ENCODE data around the gene DPCD. TPM values are rescaled to one million over a fixed set of nuclear protein-coding genes. Genes with fewer than 3 reads are reported as not detected.

Gene DPCD
- total and polyA plus RNA-seq, 3 donors from 2014 or later, result 70.9 to 267 (median 87.6) TPM

DNA sequence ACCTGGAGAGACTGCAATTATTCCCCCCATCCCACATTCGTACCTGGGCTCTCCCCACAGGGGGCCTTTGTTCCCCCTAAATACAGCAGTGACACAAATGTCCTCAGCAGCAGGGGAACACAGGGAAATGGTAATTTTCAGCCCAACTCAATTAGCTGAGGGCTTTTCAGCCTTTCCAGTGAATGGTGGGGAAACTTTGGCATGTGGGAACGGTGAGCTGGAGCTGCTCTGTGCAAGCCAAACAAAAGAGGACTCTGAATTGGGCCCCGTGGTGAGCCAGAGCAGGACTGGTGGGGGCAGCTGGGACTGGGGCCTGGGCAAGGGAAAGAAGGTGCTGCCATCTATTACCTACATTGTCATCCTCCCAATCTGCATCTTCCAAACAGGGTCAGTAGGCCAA, 55.9 kb downstream of the DPCD start:
- Histone ChIP-seq H3K4me3 (no peak overlapping the region), H3K9me3 (no peaks in the 10 kb centered on the region), H3K4me1 (no peaks in the 10 kb centered on the region), H3K36me3 (ENCODE audit: low read depth, missing control alignments) (no peaks in the 10 kb centered on the region), H3K27ac (no peak overlapping the region), H3K27me3 (no peaks in the 10 kb centered on the region)
- WGBS, 2 donors, result 71 to 79% methylated on average over 3 of the region's 3 CpGs
- TF ChIP-seq POLR2A (IDR thresholded peaks at IDR 0.05), result no peak
- no peak for TF ChIP-seq CTCF (IDR thresholded peaks at IDR 0.05)
- no peak for DNase-seq
- intact Hi-C loops (cut with DNase I; ENCODE audit: low total_unique reads), result no loop called here

DNA sequence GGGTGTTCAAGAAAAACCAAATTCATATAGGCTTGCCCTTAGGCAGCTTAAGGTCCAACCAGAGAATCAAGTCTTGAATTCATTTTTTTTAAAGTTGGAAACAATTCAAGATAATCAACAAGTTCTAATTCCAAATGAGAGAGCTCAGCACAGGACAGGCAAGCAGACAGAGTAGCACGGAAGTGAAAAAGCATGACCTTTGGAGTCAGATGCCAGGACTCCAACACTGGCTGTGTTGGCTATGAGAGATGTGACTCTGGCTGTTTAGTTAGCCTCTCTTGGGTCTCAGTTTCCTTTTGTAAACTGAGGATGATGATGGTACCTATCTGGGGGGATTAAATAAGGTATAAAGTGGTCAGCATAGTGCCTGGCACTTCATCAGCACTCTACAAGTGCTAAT, 57.5 kb downstream of the DPCD start:
- Histone ChIP-seq H3K4me1 (no peaks in the 10 kb centered on the region), H3K4me3 (no peak overlapping the region), H3K27ac (no peak overlapping the region), H3K27me3 (no peaks in the 10 kb centered on the region), H3K9me3 (no peaks in the 10 kb centered on the region), H3K36me3 (ENCODE audit: low read depth, missing control alignments) (no peaks in the 10 kb centered on the region)
- no peak for TF ChIP-seq CTCF (IDR thresholded peaks at IDR 0.05)
- TF ChIP-seq POLR2A (IDR thresholded peaks at IDR 0.05), result no peak
- no peak for DNase-seq
- intact Hi-C loops (cut with DNase I; ENCODE audit: low total_unique reads), result no loop called here
- 68 to 75% methylated on average over 1 of the region's 1 CpG for WGBS, 2 donors

GRCh38 chr10:101646364-101646763, 58.2 kb downstream of the DPCD start:
- H3K9me3 ChIP-seq, result no peaks in the 10 kb centered on the region
- no peak overlapping the region for H3K4me3 ChIP-seq
- no peak for TF ChIP-seq POLR2A (IDR thresholded peaks at IDR 0.05)
- TF ChIP-seq CTCF (IDR thresholded peaks at IDR 0.05), result no peak
- no peaks in the 10 kb centered on the region for H3K27me3 ChIP-seq
- no peak overlapping the region for H3K27ac ChIP-seq
- no peaks in the 10 kb centered on the region for H3K36me3 ChIP-seq (ENCODE audit: low read depth, missing control alignments)
- H3K4me1 ChIP-seq, result no peaks in the 10 kb centered on the region
- DNase-seq, result peak; percentile 50
- intact Hi-C loops (cut with DNase I; ENCODE audit: low total_unique reads), result no loop called here
- WGBS, 2 donors, result 41 to 55% methylated on average over 6 of the region's 6 CpGs

- Histone ChIP-seq H3K27me3 (no peaks in the 10 kb centered on the region), H3K4me1 (no peaks in the 10 kb centered on the region), H3K9me3 (no peaks in the 10 kb centered on the region), H3K4me3 (no peak overlapping the region), H3K36me3 (ENCODE audit: low read depth, missing control alignments) (no peaks in the 10 kb centered on the region), H3K27ac (no peak overlapping the region)
- intact Hi-C loops (cut with DNase I; ENCODE audit: low total_unique reads), result no loop called here
- 83 to 95% methylated on average over 2 of the region's 2 CpGs for WGBS, 2 donors
- DNase-seq, result no peak
- no peak for TF ChIP-seq CTCF (IDR thresholded peaks at IDR 0.05)
- TF ChIP-seq POLR2A (IDR thresholded peaks at IDR 0.05), result no peak
Measured at GRCh38 chr10:101647255-101647654, 59.1 kb downstream of the DPCD start.

DNA sequence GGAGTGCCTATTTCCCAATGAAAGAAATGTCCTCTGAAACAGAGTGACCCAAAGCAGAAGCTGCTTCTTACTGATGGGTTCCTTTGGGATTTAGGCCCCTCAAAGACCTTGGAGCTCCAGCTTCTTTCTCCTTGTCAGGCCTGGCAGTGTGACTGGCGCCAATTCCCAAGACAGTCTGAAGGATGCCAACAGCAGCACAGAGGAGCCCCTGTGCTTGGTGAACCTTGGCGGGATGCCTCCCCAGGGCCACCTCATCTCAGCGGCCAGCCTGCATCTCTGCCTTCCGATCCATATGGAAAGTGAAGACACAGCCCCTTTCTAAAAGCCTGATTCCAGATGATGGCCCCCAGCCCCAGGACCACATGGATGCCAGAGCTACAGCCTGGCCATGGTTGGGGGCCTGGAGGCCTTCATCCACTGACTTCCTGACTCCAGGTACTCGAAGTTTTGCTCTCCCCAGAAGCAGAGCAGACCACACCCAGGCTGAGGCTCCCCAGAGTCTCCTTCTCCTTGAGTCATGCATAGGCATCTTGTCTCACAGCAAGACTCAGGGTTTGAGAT, 61.5 kb downstream of the DPCD start:
- Histone ChIP-seq H3K9me3 (no peaks in the 10 kb centered on the region), H3K4me1 (no peaks in the 10 kb centered on the region), H3K4me3 (no peak overlapping the region), H3K27ac (no peak overlapping the region), H3K27me3 (no peaks in the 10 kb centered on the region), H3K36me3 (ENCODE audit: low read depth, missing control alignments) (no peaks in the 10 kb centered on the region)
- WGBS, 2 donors, result 90% methylated on average over 5 of the region's 5 CpGs; no CpG with 5 or more reads in 1 of the 2 donors
- no peak for DNase-seq
- TF ChIP-seq POLR2A (IDR thresholded peaks at IDR 0.05), result no peak
- no peak for TF ChIP-seq CTCF (IDR thresholded peaks at IDR 0.05)
- intact Hi-C loops (cut with DNase I; ENCODE audit: low total_unique reads), result no loop called here
